GM23338 (cell line): Measurements from ENCODE around the gene CIITA. TPM values are rescaled to one million over a fixed set of nuclear protein-coding genes. Genes with fewer than 3 reads are reported as not detected.
A peak's percentile ranks its signal among the peaks of the same experiment; 100 is the strongest.

Experiments used
- ATAC-seq: fragments of 200-7000 bp; cut with Tn5 transposase; 3 replicates; pipeline ENCODE4 v1.9.1; 2020
- DNase-seq: peaks from one replicate; pipeline ENCODE4 v3.0.0-alpha.2; 2015; ENCODE audit warnings: low spot score
- H2AFZ ChIP-seq: fragments of 200-600 bp; sonication (generic); 2 replicates; pipeline ENCODE4 v1.8.0; 2016; ENCODE audit warnings: antibody characterized with exemption, mild to moderate bottlenecking, moderate library complexity
- H3F3A ChIP-seq: fragments of 200-600 bp; sonication (generic); replicated peaks from 2 replicates; pipeline ENCODE4 v1.8.0; 2017; ENCODE audit warnings: antibody characterized with exemption, mixed run types, low read depth
- H3K27ac ChIP-seq: fragments of 200-600 bp; sonication (generic); 2 replicates; pipeline ENCODE4 v1.6.1; 2016; ENCODE audit warnings: low read depth
- H3K27me3 ChIP-seq: fragments of 200-600 bp; sonication (generic); 2 replicates; pipeline ENCODE4 v1.8.0; 2016; ENCODE audit warnings: mild to moderate bottlenecking, mixed run types, moderate library complexity; ENCODE audit not compliant: insufficient read depth
- H3K36me3 ChIP-seq: fragments of 200-600 bp; sonication (generic); 2 replicates; pipeline ENCODE4 v1.8.0; 2016; ENCODE audit warnings: mild to moderate bottlenecking; ENCODE audit not compliant: insufficient read depth
- H3K4me1 ChIP-seq: fragments of 200-600 bp; sonication (generic); 2 replicates; pipeline ENCODE4 v1.8.0; 2016; ENCODE audit warnings: mild to moderate bottlenecking, moderate library complexity; ENCODE audit not compliant: insufficient read depth
- H3K4me2 ChIP-seq: fragments of 200-600 bp; sonication (generic); 2 replicates; pipeline ENCODE4 v1.7.1; 2017; ENCODE audit warnings: mixed run types
- H3K4me3 ChIP-seq: fragments of 200-600 bp; sonication (generic); 2 replicates; pipeline ENCODE4 v1.6.1; 2016; ENCODE audit warnings: mixed run types
- H3K79me2 ChIP-seq: fragments of 200-600 bp; sonication (generic); replicated peaks from 2 replicates; pipeline ENCODE4 v1.8.0; 2017; ENCODE audit warnings: mild to moderate bottlenecking; ENCODE audit not compliant: insufficient read depth
- H3K9me2 ChIP-seq: fragments of 200-600 bp; sonication (generic); 2 replicates; pipeline ENCODE4 v1.8.0; 2017; ENCODE audit not compliant: insufficient read depth
- H4K20me1 ChIP-seq: fragments of 200-600 bp; sonication (generic); replicated peaks from 2 replicates; pipeline ENCODE4 v1.8.0; 2017; ENCODE audit warnings: mild to moderate bottlenecking; ENCODE audit not compliant: insufficient read depth
- H3K27ac Mint-ChIP-seq: 2 replicates; pipeline ENCODE4 v1.8.0; 2020; ENCODE audit warnings: inconsistent platforms, mild to moderate bottlenecking, moderate library complexity, mixed read lengths
- H3K27me3 Mint-ChIP-seq: 3 replicates; pipeline ENCODE4 v1.8.0; 2022; ENCODE audit warnings: low read depth, mild to moderate bottlenecking, moderate library complexity, mixed read lengths, inconsistent platforms; ENCODE audit not compliant: insufficient read depth, poor library complexity
- H3K36me3 Mint-ChIP-seq: 3 replicates; pipeline ENCODE4 v1.8.0; 2021; ENCODE audit warnings: low read depth, mild to moderate bottlenecking, inconsistent platforms, moderate library complexity, mixed read lengths
- H3K4me1 Mint-ChIP-seq: 3 replicates; pipeline ENCODE4 v1.8.0; 2020; ENCODE audit warnings: mild to moderate bottlenecking, inconsistent platforms, mixed read lengths
- H3K4me3 Mint-ChIP-seq: 3 replicates; pipeline ENCODE4 v1.8.0; 2021; ENCODE audit warnings: moderate library complexity, mild to moderate bottlenecking, inconsistent platforms, mixed read lengths
- H3K9me3 Mint-ChIP-seq: 3 replicates; pipeline ENCODE4 v1.8.0; 2020; ENCODE audit warnings: moderate library complexity, mild to moderate bottlenecking, inconsistent platforms, mixed read lengths
- CREB1 ChIP-seq: fragments of 250-450 bp; sonication (Bioruptor Pico); IDR thresholded peaks from 2 replicates; pipeline ENCODE4 v1.5.0; 2020; ENCODE audit warnings: low read depth, mild to moderate bottlenecking, moderate library complexity
- CTCF ChIP-seq, 2 experiments: fragments of 200-600 bp in 1 of 2; sonication (generic) in 1 of 2; conservative IDR thresholded peaks; 2 replicates each; pipeline versions ENCODE4 v1.5.1 to v1.6.1; 2016 to 2017; ENCODE audit warnings: antibody characterized with exemption in 2 of 2, low read depth in 2 of 2, mild to moderate bottlenecking in 2 of 2, moderate library complexity in 1 of 2
- ETS1 ChIP-seq: IDR thresholded peaks from 2 replicates; pipeline ENCODE4 v1.6.1; 2016; ENCODE audit warnings: antibody characterized with exemption
- EZH2 ChIP-seq: fragments of 200-600 bp; sonication (generic); IDR thresholded peaks from one replicate; pipeline ENCODE4 v1.8.0; 2017; ENCODE audit warnings: antibody characterized with exemption, mild to moderate bottlenecking, low read depth; ENCODE audit not compliant: unreplicated experiment
- REST ChIP-seq: IDR thresholded peaks from one replicate; pipeline ENCODE4 v1.6.1; 2018; ENCODE audit warnings: antibody characterized with exemption; ENCODE audit not compliant: unreplicated experiment
- ZNF331 ChIP-seq: fragments of 250-450 bp; sonication (Bioruptor Pico); IDR thresholded peaks from 2 replicates; pipeline ENCODE4 v1.5.0; 2020; ENCODE audit warnings: low read depth, mild to moderate bottlenecking, moderate library complexity
- ZNF462 ChIP-seq: fragments of 250-450 bp; sonication (Bioruptor Pico); IDR thresholded peaks from 2 replicates; pipeline ENCODE4 v1.5.0; 2020; ENCODE audit warnings: mild to moderate bottlenecking, moderate library complexity
- polyA plus RNA-seq: library from polyadenylated mRNA; unstranded; fragments of >200 nt; fragmentation: Nextera tagmentation; extraction: Ambion mirVana; gene quantifications from 2 replicates; pipeline ENCODE4 v1.2.1, GENCODE V29; 2016
- total RNA-seq: library from RNA; depleted of rRNA; stranded (reverse); fragments of >200 nt; shearing (Covaris generic); gene quantifications from 2 replicates; pipeline ENCODE4 v1.2.3, GENCODE V29; 2014

The CIITA gene
- total and polyA plus RNA-seq, 2 experiments from 2014 or later, result 0.10 to 0.57 TPM

GRCh38 chr16:10840703-10841102, 36.3 kb upstream of the CIITA start:
- no peak overlapping the region for H3K4me3 ChIP-seq
- no peaks in the 10 kb centered on the region for H4K20me1 ChIP-seq
- no peaks in the 10 kb centered on the region for H3K27me3 ChIP-seq
- H3K4me2 ChIP-seq, result no peak overlapping the region
- DNase-seq (no peak), ATAC-seq (no peak)
- Mint-ChIP-seq H3K27ac (no peak overlapping the region), H3K4me3 (no peak overlapping the region), H3K9me3 (no peaks in the 10 kb centered on the region; the same call in 2 of the 3 replicates), H3K36me3 (no peaks in the 10 kb centered on the region), H3K27me3 (peaks cover 1% of the 10 kb centered on the region), H3K4me1 (peaks cover 6% of the 10 kb centered on the region)
- no peaks in the 10 kb centered on the region for H3F3A ChIP-seq
- H3K79me2 ChIP-seq, result no peaks in the 10 kb centered on the region
- peak overlapping the region; percentile 52; the same call in 1 of the 2 replicates for H2AFZ ChIP-seq
- no peak for TF ChIP-seq CREB1 (CRISPR knock-in tag)
- no peaks in the 10 kb centered on the region for H3K36me3 ChIP-seq
- no peak overlapping the region for H3K27ac ChIP-seq
- 0 out of 2 replicates have a peak, but pooled peaks cover 4% of the 10 kb centered on the region for H3K4me1 ChIP-seq
- no peaks in the 10 kb centered on the region for H3K9me2 ChIP-seq

GRCh38 chr16:10846213-10846998, 30.6 kb upstream of the CIITA start:
- H3K27me3 ChIP-seq, result no peaks in the 10 kb centered on the region
- no peaks in the 10 kb centered on the region for H3K9me2 ChIP-seq
- no peaks in the 10 kb centered on the region for H3K79me2 ChIP-seq
- no peaks in the 10 kb centered on the region for H3K9me3 Mint-ChIP-seq
- no peaks in the 10 kb centered on the region for H3K36me3 Mint-ChIP-seq
- H3K4me1 ChIP-seq, result no peaks in the 10 kb centered on the region
- H3K4me2 ChIP-seq, result no peak overlapping the region
- no peak overlapping the region for H3K27ac ChIP-seq
- no peak overlapping the region for H3K27ac Mint-ChIP-seq
- no peak overlapping the region for H2AFZ ChIP-seq
- no peaks in the 10 kb centered on the region for H3F3A ChIP-seq
- H3K27me3 Mint-ChIP-seq, result peaks cover 3% of the 10 kb centered on the region
- no peak for DNase-seq
- H4K20me1 ChIP-seq, result no peaks in the 10 kb centered on the region
- no peak overlapping the region for H3K4me3 ChIP-seq
- no peaks in the 10 kb centered on the region; the same call in 2 of the 3 replicates for H3K4me1 Mint-ChIP-seq
- no peak for ATAC-seq
- H3K36me3 ChIP-seq, result no peaks in the 10 kb centered on the region
- no peak overlapping the region for H3K4me3 Mint-ChIP-seq
- no peak for TF ChIP-seq EZH2
- no peak for TF ChIP-seq CREB1 (CRISPR knock-in tag)
- no peak for TF ChIP-seq CTCF (conservative IDR thresholded peaks at IDR 0.05; ENCODE audit: low read depth in 2 of 2)
- TF ChIP-seq ZNF331, result no peak
- no peak for TF ChIP-seq ZNF462 (CRISPR knock-in tag)
- TF ChIP-seq ETS1, result no peak
- TF ChIP-seq REST, result no peak
